ENCODE data around the gene MAF.

GRCh38 chr16:79625738-79626137 is 25.2 kb upstream of the MAF start:
- no peak for TF ChIP-seq CTCF (IDR thresholded peaks at IDR 0.05 in 4 of 5, conservative IDR thresholded peaks at IDR 0.05 in 1 of 5)
- no peak for TF ChIP-seq POLR2A (IDR thresholded peaks at IDR 0.05)
